NCI-H748 (cell line): Measurements from ENCODE around the gene GDF7.

Source experiments
- DNase-seq: peaks from one replicate; lab custom pipeline; 2025; ENCODE audit not compliant: unreplicated experiment; lab: John Stamatoyannopoulos, UW

GDF7 gene

GRCh38 chr2:20660506-20661420 lies 6.2 kb upstream of the GDF7 start:
- DNase-seq = no peak

DNA sequence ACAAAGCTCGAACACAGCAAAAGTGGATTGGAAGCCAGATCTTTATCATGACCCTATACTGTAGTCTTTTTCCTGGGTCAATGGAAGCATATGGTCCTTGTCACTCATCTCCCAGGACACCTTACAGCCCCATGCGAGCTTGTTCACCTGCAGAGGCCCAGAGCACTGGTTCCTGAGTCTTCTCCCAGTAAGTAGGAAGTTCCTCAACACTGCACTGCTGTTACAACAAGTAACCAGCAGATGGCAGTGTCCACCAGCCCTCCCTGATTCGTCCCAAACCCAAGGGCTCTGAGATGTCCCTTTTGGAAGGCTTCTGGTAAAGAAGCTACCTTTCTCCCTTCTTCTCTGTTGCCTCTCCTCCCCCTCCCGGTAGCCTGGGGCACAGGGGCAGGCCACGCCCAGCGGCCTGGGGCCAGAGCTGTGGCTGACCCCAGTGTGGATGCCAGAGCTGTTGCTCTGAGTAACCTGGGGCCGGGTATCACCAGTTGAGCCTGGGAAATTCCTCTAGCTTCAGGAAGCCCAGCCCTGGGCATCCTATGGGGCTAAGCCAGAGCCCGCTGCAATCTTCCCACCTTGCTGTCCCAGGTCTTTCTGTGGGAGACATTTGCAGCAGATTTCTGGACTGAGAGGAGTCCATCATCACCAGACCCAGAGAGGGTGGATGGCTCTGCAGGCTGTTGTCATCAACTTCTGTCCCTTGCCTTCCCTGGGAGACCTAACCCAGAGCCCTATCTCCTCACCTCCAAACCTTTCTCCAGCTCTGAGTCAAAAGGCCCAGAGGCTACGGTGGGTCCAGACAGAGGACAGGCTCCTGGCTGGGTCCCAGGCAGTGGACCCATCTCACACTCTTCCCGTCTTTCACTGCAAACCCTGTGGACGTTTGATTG lies 5.3 kb upstream of the GDF7 start:
- peak; percentile 64 for DNase-seq

GRCh38 chr2:20662308-20662937 lies 4.5 kb upstream of the GDF7 start:
- no peak for DNase-seq

- DNase-seq = no peak
These were observed 3.5 kb upstream of the GDF7 start for GRCh38 chr2:20663196-20664070.

GRCh38 chr2:20664071-20664390 lies 2.9 kb upstream of the GDF7 start:
- DNase-seq = no peak

- peak; percentile 31 for DNase-seq
These were observed 2.3 kb upstream of the GDF7 start for GRCh38 chr2:20664431-20665242.

GRCh38 chr2:20665243-20666004 lies 1.5 kb upstream of the GDF7 start:
- DNase-seq = peak; percentile 40

- DNase-seq = no peak
These were observed 990 bp upstream of the GDF7 start for GRCh38 chr2:20666005-20666303.

DNA sequence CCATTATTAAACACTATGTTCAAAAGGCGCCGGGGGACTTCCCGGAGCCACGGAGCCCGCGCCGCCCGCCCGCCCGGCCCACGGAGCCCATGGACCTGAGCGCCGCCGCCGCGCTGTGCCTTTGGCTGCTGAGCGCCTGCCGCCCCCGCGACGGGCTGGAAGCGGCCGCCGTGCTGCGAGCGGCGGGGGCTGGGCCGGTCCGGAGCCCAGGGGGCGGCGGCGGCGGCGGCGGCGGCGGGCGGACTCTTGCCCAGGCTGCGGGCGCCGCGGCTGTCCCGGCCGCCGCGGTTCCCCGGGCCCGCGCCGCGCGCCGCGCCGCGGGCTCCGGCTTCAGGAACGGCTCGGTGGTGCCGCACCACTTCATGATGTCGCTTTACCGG lies 197 bp downstream of the GDF7 start:
- peak; percentile 38 for DNase-seq

GRCh38 chr2:20667531-20668401 lies 822 bp downstream of the GDF7 start:
- DNase-seq = peak; percentile 25

GRCh38 chr2:20668451-20668850 lies 1.5 kb downstream of the GDF7 start:
- no peak for DNase-seq

GRCh38 chr2:20668871-20669475 lies 2.0 kb downstream of the GDF7 start:
- DNase-seq = no peak

GRCh38 chr2:20669562-20670314 lies 2.8 kb downstream of the GDF7 start:
- no peak for DNase-seq

DNA sequence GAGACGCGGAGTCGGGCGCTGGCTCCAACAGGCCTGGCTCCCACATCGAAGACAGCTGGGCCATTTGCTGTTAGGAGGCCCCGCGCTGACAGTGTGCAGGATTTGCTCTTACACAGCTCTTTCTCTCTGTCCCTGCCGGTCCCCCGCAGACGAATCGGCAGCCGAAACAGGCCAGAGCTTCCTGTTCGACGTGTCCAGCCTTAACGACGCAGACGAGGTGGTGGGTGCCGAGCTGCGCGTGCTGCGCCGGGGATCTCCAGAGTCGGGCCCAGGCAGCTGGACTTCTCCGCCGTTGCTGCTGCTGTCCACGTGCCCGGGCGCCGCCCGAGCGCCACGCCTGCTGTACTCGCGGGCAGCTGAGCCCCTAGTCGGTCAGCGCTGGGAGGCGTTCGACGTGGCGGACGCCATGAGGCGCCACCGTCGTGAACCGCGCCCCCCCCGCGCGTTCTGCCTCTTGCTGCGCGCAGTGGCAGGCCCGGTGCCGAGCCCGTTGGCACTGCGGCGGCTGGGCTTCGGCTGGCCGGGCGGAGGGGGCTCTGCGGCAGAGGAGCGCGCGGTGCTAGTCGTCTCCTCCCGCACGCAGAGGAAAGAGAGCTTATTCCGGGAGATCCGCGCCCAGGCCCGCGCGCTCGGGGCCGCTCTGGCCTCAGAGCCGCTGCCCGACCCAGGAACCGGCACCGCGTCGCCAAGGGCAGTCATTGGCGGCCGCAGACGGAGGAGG lies 3.5 kb downstream of the GDF7 start:
- DNase-seq = no peak

- no peak for DNase-seq
These were observed 4.2 kb downstream of the GDF7 start for GRCh38 chr2:20671036-20671735.

DNA sequence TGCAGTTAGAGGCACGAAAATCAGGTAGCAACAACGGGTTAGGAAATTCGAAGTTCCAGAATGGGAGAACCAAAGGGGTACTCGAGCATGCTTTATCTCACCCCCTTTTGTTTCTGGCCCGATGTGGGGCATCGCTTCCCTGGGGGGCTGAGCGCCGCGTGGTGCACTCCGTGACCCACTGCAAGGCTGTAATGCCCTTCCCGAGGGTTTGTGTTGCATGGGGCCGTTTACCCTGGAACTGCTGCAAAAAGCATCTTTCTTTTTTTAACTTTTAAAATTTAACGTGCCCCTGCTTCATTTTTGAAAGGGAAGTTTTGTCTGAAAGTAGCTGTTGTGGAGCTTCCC lies 4.8 kb downstream of the GDF7 start:
- DNase-seq = no peak
